AG10803 (cell line): Measurements from ENCODE around the gene OR51A7.

Experiments
- DNase-seq: peaks from one replicate; pipeline ENCODE4 v3.0.0; 2010; ENCODE audit warnings: low read depth
- H3K4me3 ChIP-seq: 2 replicates; pipeline ENCODE4 v1.5.1; 2011; ENCODE audit warnings: mild to moderate bottlenecking, low read length, control low read depth
- TF ChIP-seq, protein P1 (sequence below): conservative IDR thresholded peaks from 2 replicates; pipeline ENCODE4 v1.5.1; 2011; ENCODE audit warnings: mild to moderate bottlenecking, low read length, control low read depth, inconsistent platforms

OR51A7 gene

DNA sequence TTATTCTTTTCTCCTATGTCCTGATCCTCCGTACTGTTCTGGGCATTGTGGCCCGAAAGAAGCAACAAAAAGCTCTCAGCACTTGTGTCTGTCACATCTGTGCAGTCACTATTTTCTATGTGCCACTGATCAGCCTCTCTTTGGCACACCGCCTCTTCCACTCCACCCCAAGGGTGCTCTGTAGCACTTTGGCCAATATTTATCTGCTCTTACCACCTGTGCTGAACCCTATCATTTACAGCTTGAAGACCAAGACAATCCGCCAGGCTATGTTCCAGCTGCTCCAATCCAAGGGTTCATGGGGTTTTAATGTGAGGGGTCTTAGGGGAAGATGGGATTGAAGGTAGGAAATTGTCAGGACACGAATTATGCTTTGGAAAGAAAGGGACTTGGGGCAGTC lies 21.0 kb upstream of the OR51A7 start:
- H3K4me3 ChIP-seq, result no peak overlapping the region
- TF ChIP-seq, protein P1, sequence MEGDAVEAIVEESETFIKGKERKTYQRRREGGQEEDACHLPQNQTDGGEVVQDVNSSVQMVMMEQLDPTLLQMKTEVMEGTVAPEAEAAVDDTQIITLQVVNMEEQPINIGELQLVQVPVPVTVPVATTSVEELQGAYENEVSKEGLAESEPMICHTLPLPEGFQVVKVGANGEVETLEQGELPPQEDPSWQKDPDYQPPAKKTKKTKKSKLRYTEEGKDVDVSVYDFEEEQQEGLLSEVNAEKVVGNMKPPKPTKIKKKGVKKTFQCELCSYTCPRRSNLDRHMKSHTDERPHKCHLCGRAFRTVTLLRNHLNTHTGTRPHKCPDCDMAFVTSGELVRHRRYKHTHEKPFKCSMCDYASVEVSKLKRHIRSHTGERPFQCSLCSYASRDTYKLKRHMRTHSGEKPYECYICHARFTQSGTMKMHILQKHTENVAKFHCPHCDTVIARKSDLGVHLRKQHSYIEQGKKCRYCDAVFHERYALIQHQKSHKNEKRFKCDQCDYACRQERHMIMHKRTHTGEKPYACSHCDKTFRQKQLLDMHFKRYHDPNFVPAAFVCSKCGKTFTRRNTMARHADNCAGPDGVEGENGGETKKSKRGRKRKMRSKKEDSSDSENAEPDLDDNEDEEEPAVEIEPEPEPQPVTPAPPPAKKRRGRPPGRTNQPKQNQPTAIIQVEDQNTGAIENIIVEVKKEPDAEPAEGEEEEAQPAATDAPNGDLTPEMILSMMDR, result no peak
- DNase-seq, result no peak

DNA sequence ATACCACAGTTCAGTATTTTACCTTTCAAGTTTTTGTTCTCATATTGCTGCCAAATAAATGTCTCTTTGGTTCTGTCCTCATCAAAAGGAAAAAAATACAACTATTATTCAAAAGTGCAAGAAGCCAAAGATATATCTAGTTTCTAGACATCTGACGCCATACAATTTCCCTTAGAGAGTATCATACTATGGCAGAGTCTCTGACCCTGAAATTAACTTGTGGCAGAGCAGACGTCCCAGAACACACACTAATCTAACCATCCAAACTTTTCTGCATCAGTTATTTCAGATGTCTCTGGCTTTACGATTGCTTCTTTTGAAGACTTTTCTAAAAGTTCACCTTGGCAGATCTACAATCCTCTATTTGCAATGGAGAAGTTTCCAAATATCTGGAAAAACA lies 19.2 kb upstream of the OR51A7 start:
- TF ChIP-seq, protein P1, result no peak
- no peak overlapping the region for H3K4me3 ChIP-seq
- no peak for DNase-seq

DNA sequence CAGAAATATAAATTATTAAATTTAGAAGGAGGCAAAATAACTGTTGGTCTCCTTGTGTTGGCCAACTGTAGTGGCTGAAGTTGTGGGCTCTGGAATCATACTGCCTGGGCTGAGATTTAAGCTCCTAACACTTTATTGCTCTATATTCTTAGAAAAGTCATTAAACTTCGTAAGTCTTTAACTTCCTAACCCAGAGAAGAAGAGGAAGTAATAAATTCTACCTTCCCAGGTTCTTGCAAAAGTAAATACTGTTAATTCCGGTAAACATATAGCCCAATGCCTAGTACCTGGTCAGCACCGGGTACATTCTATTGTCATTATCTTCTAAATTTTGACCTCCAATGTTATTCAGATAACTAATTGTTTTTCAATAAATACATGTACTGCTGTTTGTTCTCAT lies 17.4 kb upstream of the OR51A7 start:
- no peak overlapping the region for H3K4me3 ChIP-seq
- TF ChIP-seq, protein P1, result no peak
- no peak for DNase-seq

DNA sequence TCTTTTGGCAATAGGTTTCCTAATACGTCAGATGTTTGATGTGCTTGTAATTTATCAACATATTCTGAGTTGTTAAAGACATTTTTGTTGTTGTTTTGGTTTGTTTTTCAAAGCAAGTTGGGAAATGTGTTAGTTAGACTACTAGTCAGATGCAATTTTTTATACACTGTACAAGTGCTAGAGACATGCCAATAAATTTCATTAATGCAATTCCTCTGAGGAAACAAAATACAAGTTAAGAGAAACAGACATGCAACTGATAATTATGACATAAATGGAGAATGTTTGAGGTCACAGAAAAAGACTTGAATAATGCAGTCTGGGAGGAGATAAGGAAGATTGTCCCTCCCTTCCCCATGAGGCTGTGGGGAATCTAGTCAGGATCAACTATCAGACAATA lies 16.0 kb upstream of the OR51A7 start:
- no peak for DNase-seq
- H3K4me3 ChIP-seq, result no peak overlapping the region
- TF ChIP-seq, protein P1, result no peak

DNA sequence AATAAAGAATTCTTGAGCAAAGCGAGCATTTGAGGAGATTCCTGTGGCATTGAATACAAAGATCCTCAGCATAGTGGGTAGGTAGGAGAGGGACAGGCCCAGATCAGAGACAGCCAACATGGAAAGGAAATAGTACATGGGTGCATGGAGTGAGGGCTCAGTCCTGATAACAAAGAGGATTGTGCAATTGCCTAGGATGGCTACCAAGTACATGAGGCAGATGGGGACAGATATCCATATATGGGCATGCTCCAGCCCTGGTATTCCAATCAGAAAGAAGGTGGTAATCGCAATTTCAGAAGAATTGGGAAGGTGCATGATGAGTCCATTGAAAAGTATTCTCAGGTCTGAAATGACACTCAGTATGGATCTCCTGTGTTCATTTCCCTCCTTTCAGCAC lies 13.3 kb upstream of the OR51A7 start:
- H3K4me3 ChIP-seq, result no peak overlapping the region
- TF ChIP-seq, protein P1, result no peak
- DNase-seq, result no peak

DNA sequence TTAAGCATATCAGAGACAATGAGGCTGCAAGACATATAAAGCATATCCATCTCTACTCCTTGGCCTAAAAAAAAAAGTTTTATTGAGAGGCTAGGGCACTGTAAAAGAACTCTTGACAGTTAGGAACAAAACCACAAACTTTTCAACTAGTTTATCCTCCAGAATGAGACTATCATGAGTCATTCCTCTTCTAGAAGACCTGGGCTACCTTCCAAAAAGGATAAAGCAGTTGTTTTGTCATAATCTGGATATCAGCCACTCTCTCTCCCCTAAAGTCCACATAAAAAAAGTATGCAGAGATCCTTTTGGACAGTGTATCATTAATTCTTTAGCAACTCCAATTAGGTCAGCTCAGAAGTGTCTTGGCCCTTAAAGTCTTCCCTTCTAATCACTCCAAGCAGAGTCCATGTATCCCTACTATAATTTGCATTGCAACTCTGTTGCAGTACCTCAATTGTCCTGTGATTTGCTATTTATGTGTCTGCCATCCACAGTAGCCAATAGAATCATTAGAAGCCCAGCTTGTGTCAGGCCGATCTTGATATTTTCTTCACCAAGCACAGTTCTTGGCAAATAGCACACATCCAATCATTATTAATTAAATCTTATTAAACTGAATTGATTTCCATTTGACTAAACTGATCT lies 11.5 kb upstream of the OR51A7 start:
- no peak overlapping the region for H3K4me3 ChIP-seq
- DNase-seq, result peak; percentile 82
- TF ChIP-seq, protein P1, result peak; percentile 28

DNA sequence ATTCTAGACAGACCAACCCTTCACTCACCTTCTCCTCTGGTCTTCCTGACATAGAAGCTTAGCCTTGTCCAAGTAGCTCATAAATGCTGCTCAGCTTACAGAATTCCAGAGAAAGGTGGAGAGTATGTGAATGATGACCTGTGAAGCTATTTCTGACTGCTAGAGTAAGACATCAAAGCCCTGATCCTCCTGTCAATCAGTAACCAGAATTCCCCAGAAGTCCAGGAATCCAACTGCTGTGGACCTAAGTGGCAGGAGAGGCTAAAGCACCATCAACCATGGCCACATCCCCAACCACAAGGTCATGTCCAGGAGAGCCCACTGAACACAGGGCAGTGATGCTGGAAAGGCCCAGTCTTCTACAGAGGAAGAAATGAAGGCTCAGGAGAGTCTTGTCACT lies 13.0 kb downstream of the OR51A7 start:
- TF ChIP-seq, protein P1, result no peak
- H3K4me3 ChIP-seq, result no peak overlapping the region
- no peak for DNase-seq
